VCaP (cell line): ENCODE data around the gene HCRTR1.
A peak's percentile ranks its signal among the peaks of the same experiment; 100 is the strongest.

ENCODE experiments used
- H3K27ac ChIP-seq: fragments of 450-650 bp; 2 replicates; pipeline ENCODE4 v1.5.1; 2017
- CTCF ChIP-seq: fragments of 450-650 bp; conservative IDR thresholded peaks from 2 replicates; pipeline ENCODE4 v1.5.1; 2017; ENCODE audit warnings: mild to moderate bottlenecking, moderate library complexity

Gene HCRTR1

GRCh38 chr1:31587720-31588423 is 29.6 kb upstream of the HCRTR1 start:
- no peak overlapping the region for H3K27ac ChIP-seq
- peak; percentile 68 for TF ChIP-seq CTCF

DNA sequence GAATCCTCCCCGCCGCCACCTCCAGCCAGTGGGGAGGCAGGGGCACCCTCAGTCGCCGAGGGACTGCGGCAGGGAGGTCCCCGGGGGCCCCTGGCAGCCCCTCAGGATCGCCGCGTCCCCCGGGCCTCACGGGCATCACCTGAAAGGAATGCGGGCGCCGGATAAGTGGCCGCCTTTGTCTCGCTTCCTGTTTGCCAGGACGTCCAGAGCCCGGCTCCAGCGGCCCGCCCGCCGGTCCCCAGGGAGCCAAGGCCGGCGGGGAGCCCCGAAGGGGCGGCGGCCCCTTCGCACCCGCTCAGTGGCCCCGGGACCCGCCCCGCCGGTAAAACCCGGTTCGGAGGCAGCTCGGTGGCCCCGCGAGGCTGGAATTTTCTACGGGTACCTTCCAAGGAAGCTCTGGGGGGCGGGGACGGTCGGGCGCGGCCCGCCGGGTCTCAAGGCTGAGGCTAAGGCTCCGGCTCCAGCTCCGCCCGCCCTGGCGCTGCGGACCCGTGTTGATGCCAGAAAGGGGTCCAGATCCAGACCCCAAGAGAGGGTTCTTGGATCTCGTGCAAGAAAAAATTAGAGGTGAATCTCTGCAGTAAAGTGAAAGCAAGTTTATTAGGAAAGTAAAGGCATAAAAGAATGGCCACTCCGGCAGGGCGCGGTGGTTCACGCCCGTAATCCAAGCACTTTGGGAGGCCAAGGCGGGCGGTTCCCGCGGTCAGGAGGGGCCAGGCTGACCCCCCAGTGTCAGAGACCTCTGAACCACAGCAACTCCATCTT is 28.6 kb upstream of the HCRTR1 start:
- TF ChIP-seq CTCF = no peak
- H3K27ac ChIP-seq = no peak overlapping the region; the same call in 1 of the 2 replicates

DNA sequence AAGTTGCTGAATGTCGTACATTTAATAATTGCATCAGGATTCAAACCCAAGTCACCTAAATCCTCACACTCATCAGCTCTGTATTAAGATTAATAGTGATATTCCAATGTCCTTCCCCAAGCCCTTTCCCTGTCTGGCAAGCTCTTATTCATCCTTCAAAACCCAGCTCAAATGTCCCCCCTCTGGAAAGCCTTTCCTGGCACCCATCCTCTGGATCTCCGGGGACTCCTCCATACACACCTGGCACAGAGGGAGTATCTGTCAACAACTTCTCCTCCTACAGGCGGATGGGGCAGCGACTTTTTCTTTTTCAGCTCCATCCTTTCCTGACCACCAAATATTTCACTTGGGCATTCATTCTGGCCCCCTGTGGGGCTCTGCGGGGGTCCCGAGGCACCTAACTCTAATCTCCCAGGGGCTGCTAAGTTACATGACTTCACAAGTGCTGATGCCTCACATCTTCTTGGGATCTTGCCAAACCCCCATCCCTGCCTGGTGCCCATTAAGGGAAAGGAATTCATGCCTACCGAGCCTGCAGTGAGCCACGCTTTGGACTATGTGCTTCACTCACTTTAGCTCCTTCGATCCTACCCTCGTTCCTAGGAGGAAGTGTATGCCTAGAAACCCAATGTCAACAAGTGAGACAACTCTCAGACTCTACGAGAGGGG is 25.9 kb upstream of the HCRTR1 start:
- no peak overlapping the region for H3K27ac ChIP-seq
- TF ChIP-seq CTCF = no peak

GRCh38 chr1:31592132-31592531 is 25.4 kb upstream of the HCRTR1 start:
- H3K27ac ChIP-seq = no peak overlapping the region; the same call in 1 of the 2 replicates
- TF ChIP-seq CTCF = no peak

GRCh38 chr1:31593136-31593665 is 24.3 kb upstream of the HCRTR1 start:
- no peak overlapping the region; the same call in 1 of the 2 replicates for H3K27ac ChIP-seq
- TF ChIP-seq CTCF = no peak

GRCh38 chr1:31593770-31594632 is 23.5 kb upstream of the HCRTR1 start:
- H3K27ac ChIP-seq = peak overlapping the region; percentile 41; the same call in 1 of the 2 replicates
- TF ChIP-seq CTCF = peak; percentile 89
